GM23338 (cell line): Measurements from ENCODE around the gene LONRF3.

Experiments used
- CTCF ChIP-seq, 2 experiments: fragments of 200-600 bp in 1 of 2; sonication (generic) in 1 of 2; conservative IDR thresholded peaks; 2 replicates each; pipeline versions ENCODE4 v1.5.1 to v1.6.1; 2016 to 2017; ENCODE audit warnings: antibody characterized with exemption in 2 of 2, low read depth in 2 of 2, mild to moderate bottlenecking in 2 of 2, moderate library complexity in 1 of 2
- ETS1 ChIP-seq: IDR thresholded peaks from 2 replicates; pipeline ENCODE4 v1.6.1; 2016; ENCODE audit warnings: antibody characterized with exemption
- EZH2 ChIP-seq: fragments of 200-600 bp; sonication (generic); IDR thresholded peaks from one replicate; pipeline ENCODE4 v1.8.0; 2017; ENCODE audit warnings: antibody characterized with exemption, mild to moderate bottlenecking, low read depth; ENCODE audit not compliant: unreplicated experiment
- EZH2phosphoT487 ChIP-seq: fragments of 200-600 bp; sonication (generic); IDR thresholded peaks from one replicate; pipeline ENCODE4 v1.8.1; 2018; ENCODE audit warnings: antibody characterized with exemption; ENCODE audit not compliant: unreplicated experiment
- JUNB ChIP-seq: IDR thresholded peaks from one replicate; pipeline ENCODE4 v1.6.1; 2016; ENCODE audit warnings: antibody characterized with exemption; ENCODE audit not compliant: unreplicated experiment
- POLR2AphosphoS5 ChIP-seq: IDR thresholded peaks from 2 replicates; pipeline ENCODE4 v1.6.1; 2016; ENCODE audit warnings: antibody characterized with exemption, low read depth
- REST ChIP-seq: IDR thresholded peaks from one replicate; pipeline ENCODE4 v1.6.1; 2018; ENCODE audit warnings: antibody characterized with exemption; ENCODE audit not compliant: unreplicated experiment

- no peak for TF ChIP-seq CTCF (conservative IDR thresholded peaks at IDR 0.05; ENCODE audit: low read depth in 2 of 2)
- TF ChIP-seq EZH2 = no peak
- TF ChIP-seq JUNB = no peak
- TF ChIP-seq POLR2AphosphoS5 = no peak
- no peak for TF ChIP-seq REST
- TF ChIP-seq EZH2phosphoT487 = no peak
- no peak for TF ChIP-seq ETS1
These were observed 14.5 kb downstream of the LONRF3 start for GRCh38 chrX:118988911-118989310.
